ENCODE measurements around the gene MYOG. TPM values are rescaled to one million over a fixed set of nuclear protein-coding genes. Genes with fewer than 3 reads are reported as not detected.

Gene MYOG
- total RNA-seq, 1 experiment from 2014 or later, result not detected

DNA sequence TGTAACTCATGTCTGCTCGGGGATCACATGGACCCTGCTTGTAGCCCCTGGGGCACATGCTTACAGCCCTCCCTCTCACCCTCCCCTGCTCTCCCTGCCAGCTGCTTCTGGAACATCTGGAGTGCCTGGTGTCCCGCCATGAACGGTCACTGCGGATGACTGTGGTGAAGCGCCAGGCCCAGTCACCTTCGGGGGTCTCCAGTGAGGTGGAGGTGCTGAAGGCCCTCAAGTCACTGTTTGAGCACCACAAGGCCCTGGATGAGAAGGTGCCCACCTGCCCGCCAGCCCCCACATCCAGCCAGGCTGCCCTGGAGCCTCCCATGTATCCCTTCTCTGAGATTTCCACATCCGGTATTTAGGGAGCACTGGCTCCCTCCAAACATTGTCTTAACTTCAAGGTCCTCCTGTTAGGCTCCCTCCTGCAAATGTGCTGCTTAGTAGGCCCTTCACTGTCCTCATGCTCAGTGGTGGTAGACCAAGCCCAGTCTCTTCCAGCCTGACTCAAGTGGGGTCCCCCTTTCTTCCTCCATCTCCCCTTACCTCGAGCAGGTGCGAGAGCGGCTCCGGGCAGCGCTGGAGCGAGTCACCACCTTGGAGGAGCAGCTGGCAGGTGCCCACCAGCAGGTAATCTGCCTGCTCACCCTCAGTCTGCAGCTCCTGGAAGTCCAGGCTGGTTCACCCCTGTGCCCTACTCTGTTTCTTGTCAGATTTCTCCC lies 41.8 kb downstream of the MYOG start:
- H3K9ac ChIP-seq (ENCODE audit: low read length), result no peak overlapping the region
- TF ChIP-seq, protein P1, sequence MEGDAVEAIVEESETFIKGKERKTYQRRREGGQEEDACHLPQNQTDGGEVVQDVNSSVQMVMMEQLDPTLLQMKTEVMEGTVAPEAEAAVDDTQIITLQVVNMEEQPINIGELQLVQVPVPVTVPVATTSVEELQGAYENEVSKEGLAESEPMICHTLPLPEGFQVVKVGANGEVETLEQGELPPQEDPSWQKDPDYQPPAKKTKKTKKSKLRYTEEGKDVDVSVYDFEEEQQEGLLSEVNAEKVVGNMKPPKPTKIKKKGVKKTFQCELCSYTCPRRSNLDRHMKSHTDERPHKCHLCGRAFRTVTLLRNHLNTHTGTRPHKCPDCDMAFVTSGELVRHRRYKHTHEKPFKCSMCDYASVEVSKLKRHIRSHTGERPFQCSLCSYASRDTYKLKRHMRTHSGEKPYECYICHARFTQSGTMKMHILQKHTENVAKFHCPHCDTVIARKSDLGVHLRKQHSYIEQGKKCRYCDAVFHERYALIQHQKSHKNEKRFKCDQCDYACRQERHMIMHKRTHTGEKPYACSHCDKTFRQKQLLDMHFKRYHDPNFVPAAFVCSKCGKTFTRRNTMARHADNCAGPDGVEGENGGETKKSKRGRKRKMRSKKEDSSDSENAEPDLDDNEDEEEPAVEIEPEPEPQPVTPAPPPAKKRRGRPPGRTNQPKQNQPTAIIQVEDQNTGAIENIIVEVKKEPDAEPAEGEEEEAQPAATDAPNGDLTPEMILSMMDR (conservative IDR thresholded peaks at IDR 0.05; ENCODE audit: low read depth, low read length), result no peak
- DNase-seq, result no peak
- no peaks in the 10 kb centered on the region for H4K20me1 ChIP-seq (ENCODE audit: low read length)
- ChIA-PET POLR2A (ENCODE audit: unreplicated experiment) (no interaction called here), CTCF (no interaction called here)
- H3K4me2 ChIP-seq (ENCODE audit: low read length), result no peak overlapping the region
- H3F3A ChIP-seq (ENCODE audit: low read length, unreplicated experiment), result no peaks in the 10 kb centered on the region
- H3K9me2 ChIP-seq (replicated peaks; ENCODE audit: low read length), result no peaks in the 10 kb centered on the region
- no peaks in the 10 kb centered on the region for H3K27me3 ChIP-seq (ENCODE audit: low read length)
- H3K36me3 ChIP-seq (ENCODE audit: low read depth, low read length), result no peaks in the 10 kb centered on the region
- no peaks in the 10 kb centered on the region for H3K79me2 ChIP-seq (ENCODE audit: low read length)
- H3K9me3 ChIP-seq (ENCODE audit: low read length), result no peaks in the 10 kb centered on the region
- H3K4me3 ChIP-seq (ENCODE audit: low read length), result no peak overlapping the region
- intact Hi-C loops (cut with micrococcal nuclease), result no loop called here
- peaks cover 7% of the 10 kb centered on the region; the same call in 1 of the 2 replicates for H3K4me1 ChIP-seq (ENCODE audit: insufficient read depth, low read length)
- H2AFZ ChIP-seq (ENCODE audit: low read length), result no peak overlapping the region
- H3K27ac ChIP-seq (ENCODE audit: low read length), result no peak overlapping the region
- no TSS peak for BruUV-seq (replicated peaks)
- no peak for ATAC-seq

DNA sequence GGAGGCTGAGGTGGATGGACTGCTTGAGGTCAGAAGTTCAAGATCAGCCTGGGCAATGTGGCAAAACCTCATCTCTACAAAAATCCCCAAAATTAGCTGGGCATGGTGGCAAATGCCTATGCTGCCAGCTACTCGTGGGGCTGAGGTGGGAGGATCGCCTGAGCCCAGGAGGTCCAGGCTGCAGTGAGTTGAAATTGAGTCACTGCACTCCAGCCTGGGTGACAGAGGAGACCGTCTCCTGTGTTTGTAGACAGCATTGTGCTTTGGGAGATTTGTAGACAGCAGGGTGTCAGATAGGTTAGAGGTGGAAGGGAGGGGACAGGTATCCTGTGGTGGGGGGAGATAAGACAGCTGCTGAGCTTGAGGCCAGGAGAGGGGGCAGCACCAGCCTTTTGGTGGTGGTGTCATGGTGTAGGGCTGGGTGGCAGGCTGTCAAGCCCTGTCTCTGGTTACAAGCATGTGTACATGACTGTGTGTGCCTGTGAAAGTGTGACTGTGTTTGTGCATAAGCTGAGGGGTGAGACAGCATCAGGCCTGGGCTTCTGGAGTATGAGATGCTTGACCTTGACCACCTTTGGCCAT lies 44.4 kb downstream of the MYOG start:
- Histone ChIP-seq H3K27ac (ENCODE audit: low read length) (no peak overlapping the region), H3K4me3 (ENCODE audit: low read length) (no peak overlapping the region), H3K27me3 (ENCODE audit: low read length) (no peaks in the 10 kb centered on the region), H4K20me1 (ENCODE audit: low read length) (no peaks in the 10 kb centered on the region), H3F3A (ENCODE audit: low read length, unreplicated experiment) (no peaks in the 10 kb centered on the region), H3K4me2 (ENCODE audit: low read length) (no peak overlapping the region), H3K9me2 (replicated peaks; ENCODE audit: low read length) (no peaks in the 10 kb centered on the region), H2AFZ (ENCODE audit: low read length) (no peak overlapping the region), H3K4me1 (ENCODE audit: insufficient read depth, low read length) (peaks cover 11% of the 10 kb centered on the region; the same call in 1 of the 2 replicates), H3K9me3 (ENCODE audit: low read length) (no peaks in the 10 kb centered on the region), H3K36me3 (ENCODE audit: low read depth, low read length) (no peaks in the 10 kb centered on the region), H3K9ac (ENCODE audit: low read length) (no peak overlapping the region), H3K79me2 (ENCODE audit: low read length) (no peaks in the 10 kb centered on the region)
- intact Hi-C loops (cut with micrococcal nuclease), result no loop called here
- TF ChIP-seq, protein P1 (conservative IDR thresholded peaks at IDR 0.05; ENCODE audit: low read depth, low read length), result no peak
- TF ChIP-seq EZH2phosphoT487 (IDR thresholded peaks at IDR 0.05; ENCODE audit: borderline replicate concordance, low read length) (no peak), EZH2 (IDR thresholded peaks at IDR 0.05; ENCODE audit: low read length, unreplicated experiment) (no peak)
- no TSS peak for BruUV-seq (replicated peaks)
- ChIA-PET POLR2A (ENCODE audit: unreplicated experiment) (interaction anchor here (0.6 kb wide), 1 partner anchor 21 kb away, joined by 5 read pairs; no protein-coding TSS in a partner anchor), CTCF (interaction anchor here (0.6 to 1.3 kb wide), 3 partner anchors 141 to 175 kb away, joined by 4 to 9 read pairs (median 5); no protein-coding TSS in a partner anchor)
- DNase-seq, result no peak
- ATAC-seq, result no peak
